Thyroid gland (tissue), 4 donors: ENCODE measurements around the gene ATL1.

Source experiments
- CTCF ChIP-seq, 6 experiments: fragments of 200-600 bp in 3 of 6; fragments of 450-650 bp in 3 of 6; sonication (generic) in 3 of 6; IDR thresholded peaks; one replicate each; pipeline ENCODE4 v1.5.1; 2016 to 2019; ENCODE audit warnings: antibody characterized with exemption in 6 of 6, mild to moderate bottlenecking in 2 of 6, inconsistent platforms in 1 of 6, moderate library complexity in 1 of 6
- POLR2A ChIP-seq, 2 donors: fragments of 450-650 bp; IDR thresholded peaks; one replicate each; pipeline ENCODE4 v1.6.1; 2017; ENCODE audit warnings: antibody characterized with exemption in 2 of 2, mild to moderate bottlenecking in 2 of 2, moderate library complexity in 1 of 2

GRCh38 chr14:50603565-50603964, 43.6 kb downstream of the ATL1 start:
- TF ChIP-seq CTCF (IDR thresholded peaks at IDR 0.05) (no peak), POLR2A (IDR thresholded peaks at IDR 0.05) (no peak)
